Breast epithelium (tissue), 3 donors: ENCODE measurements around the gene RNU5D-1.

ENCODE experiments used
- CTCF ChIP-seq, 3 donors: fragments of 450-650 bp; IDR thresholded peaks; one replicate each; pipeline ENCODE4 v1.5.1; 2016 to 2017; ENCODE audit warnings: antibody characterized with exemption in 3 of 3, mild to moderate bottlenecking in 3 of 3, moderate library complexity in 3 of 3
- POLR2AphosphoS5 ChIP-seq, 3 donors: sonication (generic); formaldehyde crosslinking; IDR thresholded peaks; one replicate each; pipeline ENCODE4 v1.6.1; 2017; ENCODE audit warnings: antibody characterized with exemption in 3 of 3

- no peak for TF ChIP-seq CTCF (IDR thresholded peaks at IDR 0.05)
- no peak for TF ChIP-seq POLR2AphosphoS5 (IDR thresholded peaks at IDR 0.05)
These were observed 29.8 kb downstream of the RNU5D-1 start for GRCh38 chr1:44701141-44701573.
